ENCODE results near the gene KDM5C.

GRCh38 chrX:53171356-53171755 is 53.7 kb downstream of the KDM5C start:
- TF ChIP-seq MAX (CRISPR knock-in tag; IDR thresholded peaks at IDR 0.05) (no peak), ATF2 (CRISPR knock-in tag; IDR thresholded peaks at IDR 0.05; ENCODE audit: borderline replicate concordance, low read depth) (no peak)

Data from WTC11 (cell line).